Endothelial cell of umbilical vein (primary cell): ENCODE measurements around the gene NOXA1. TPM values are rescaled to one million over a fixed set of nuclear protein-coding genes. Genes with fewer than 3 reads are reported as not detected.

Experiments
- BruUV-seq: library from RNA; stranded (reverse); fragments of 400-500 nt; replicated peaks from 2 replicates; lab custom pipeline; 2021; lab: Mats Ljungman, UMichigan
- CTCF ChIA-PET: fragments of 300-600, 350-600 bp; sonication (Branson Sonifier 250); formaldehyde crosslinking; loops from one replicate; lab custom pipeline; 2021; ENCODE audit warnings: antibody characterized with exemption, inconsistent platforms; lab: Charles Lee
- POLR2A ChIA-PET: fragments of 300-600, 350-600 bp; sonication (Branson Sonifier 250); formaldehyde crosslinking; loops from one replicate; lab custom pipeline; 2021; ENCODE audit warnings: antibody characterized with exemption, inconsistent platforms; lab: Charles Lee
- DNase-seq: peaks from one replicate; pipeline ENCODE4 v3.0.0-alpha.2; 2011; ENCODE audit warnings: low read depth, low spot score
- FAIRE-seq: peaks from 2 replicates; lab custom pipeline; 2011; peaks lifted over from hg19 to GRCh38; lab: Jason Lieb, UNC
- H2AFZ ChIP-seq: 2 replicates; pipeline ENCODE4 v1.6.0; 2012; ENCODE audit warnings: low read depth, low read length, control low read depth, inconsistent platforms
- H3K27ac ChIP-seq: 2 replicates; pipeline ENCODE4 v1.5.1; 2011; ENCODE audit warnings: low read depth, mild to moderate bottlenecking, control low read depth, low read length, moderate library complexity; ENCODE audit not compliant: insufficient read depth
- H3K27me3 ChIP-seq, 2 experiments: 2 replicates each; pipeline versions ENCODE4 v1.6.0 to v1.6.1; 2011; ENCODE audit warnings: low read length in 2 of 2, mixed read lengths in 1 of 2; ENCODE audit not compliant: control insufficient read depth in 2 of 2, insufficient read depth in 2 of 2
- H3K36me3 ChIP-seq, 2 experiments: 2 replicates in 1 of 2; 3 replicates in 1 of 2; pipeline ENCODE4 v1.5.1; 2011; ENCODE audit warnings: low read length in 2 of 2, mild to moderate bottlenecking in 1 of 2, moderate library complexity in 1 of 2; ENCODE audit not compliant: control insufficient read depth in 2 of 2, insufficient read depth in 2 of 2; ENCODE audit errors: extremely low read depth in 1 of 2
- H3K4me1 ChIP-seq: 3 replicates; pipeline ENCODE4 v1.5.1; 2011; ENCODE audit warnings: mild to moderate bottlenecking, low read length; ENCODE audit not compliant: control insufficient read depth, insufficient read depth; ENCODE audit errors: extremely low read depth
- H3K4me2 ChIP-seq: 2 replicates; pipeline ENCODE4 v1.6.1; 2011; ENCODE audit warnings: low read length, control low read depth, mixed read lengths; ENCODE audit not compliant: insufficient read depth
- H3K4me3 ChIP-seq, 3 experiments: fragments of 200-600 bp in 1 of 3; sonication (generic), shearing (Covaris generic) in 1 of 3; replicated peaks in 1 of 3; 2 replicates each; pipeline ENCODE4 v1.5.1; 2011 to 2016; ENCODE audit warnings: control low read depth in 3 of 3, low read length in 3 of 3, mild to moderate bottlenecking in 2 of 3, inconsistent platforms in 1 of 3, low read depth in 1 of 3, moderate library complexity in 1 of 3; ENCODE audit not compliant: insufficient read depth in 1 of 3
- H3K79me2 ChIP-seq: 2 replicates; pipeline ENCODE4 v1.6.0; 2012; ENCODE audit warnings: low read length, inconsistent platforms; ENCODE audit not compliant: control insufficient read depth, insufficient read depth
- H3K9ac ChIP-seq: replicated peaks from 2 replicates; pipeline ENCODE3; 2011; ENCODE audit warnings: low read length, control low read depth; ENCODE audit not compliant: insufficient read depth; ENCODE audit errors: extremely low read depth
- H3K9me1 ChIP-seq: replicated peaks from 3 replicates; pipeline ENCODE4 v1.6.0; 2011; ENCODE audit warnings: mild to moderate bottlenecking, low read length; ENCODE audit not compliant: control insufficient read depth, insufficient read depth; ENCODE audit errors: extremely low read depth
- H3K9me3 ChIP-seq: replicated peaks from 2 replicates; pipeline ENCODE4 v1.5.1; 2012; ENCODE audit warnings: low read length, inconsistent platforms; ENCODE audit not compliant: control insufficient read depth, insufficient read depth
- H4K20me1 ChIP-seq: replicated peaks from 2 replicates; pipeline ENCODE3; 2011; ENCODE audit warnings: mild to moderate bottlenecking, low read length; ENCODE audit not compliant: control insufficient read depth, insufficient read depth; ENCODE audit errors: extremely low read depth
- CTCF ChIP-seq, 2 donors: IDR thresholded peaks; 1 replicate in 1 of 2; 2 replicates in 1 of 2; pipeline ENCODE4 v1.5.1; 2011; ENCODE audit warnings: low read length in 2 of 2, mild to moderate bottlenecking in 2 of 2, moderate library complexity in 2 of 2, control low read depth in 1 of 2, inconsistent platforms in 1 of 2, low read depth in 1 of 2; ENCODE audit not compliant: insufficient read depth in 1 of 2; ENCODE audit errors: extremely low read depth in 1 of 2
- EZH2 ChIP-seq: IDR thresholded peaks from 2 replicates; pipeline ENCODE4 v1.6.1; 2012; ENCODE audit warnings: borderline replicate concordance, low read depth, mild to moderate bottlenecking, moderate library complexity, low read length, inconsistent platforms; ENCODE audit not compliant: severe bottlenecking
- GATA2 ChIP-seq: IDR thresholded peaks from 2 replicates; pipeline ENCODE4 v1.7.0; 2011; ENCODE audit warnings: low read depth, mild to moderate bottlenecking, moderate library complexity, mixed read lengths, low read length; ENCODE audit not compliant: insufficient read length, insufficient read depth
- JUN ChIP-seq: IDR thresholded peaks from 2 replicates; pipeline ENCODE4 v1.6.1; 2011; ENCODE audit warnings: borderline replicate concordance, low read depth; ENCODE audit not compliant: insufficient read length, insufficient read depth
- MYC ChIP-seq: IDR thresholded peaks from one replicate; pipeline ENCODE4 v1.6.1; 2011; ENCODE audit warnings: mild to moderate bottlenecking, low read depth, low read length
- POLR2A ChIP-seq: IDR thresholded peaks from 2 replicates; pipeline ENCODE4 v1.6.1; 2012; ENCODE audit warnings: low read depth, mild to moderate bottlenecking, control low read depth, low read length
- dilution Hi-C: fragments of 300-500 bp; cut with MboI; formaldehyde crosslinking; loops from one replicate; pipeline ENCODE4 v1.15.0; 2019; ENCODE audit warnings: low sequenced_read_pairs; ENCODE audit not compliant: extremely low pct_ligation_motif_present
- intact Hi-C: fragments of 100-400 bp; cut with micrococcal nuclease; formaldehyde crosslinking; loops from one replicate; pipeline ENCODE4 v1.10.0; 2022
- polyA plus RNA-seq, 4 experiments: library from polyadenylated mRNA; depleted of rRNA in 3 of 4; stranded (reverse) in 3 of 4; unstranded in 1 of 4; fragments of >200 nt; gene quantifications; 2 replicates each; pipeline versions ENCODE4 v1.2.1 to v1.2.3, GENCODE V29; 2011 to 2012; ENCODE audit warnings: missing spikeins in 1 of 4
- total RNA-seq: library from RNA; stranded (reverse); gene quantifications from 2 replicates; pipeline ENCODE4 v1.2.3, GENCODE V29; 2021
- TF ChIP-seq, protein P1 (sequence below): IDR thresholded peaks from 2 replicates; pipeline ENCODE4 v1.6.1; 2011; ENCODE audit not compliant: insufficient read depth, insufficient read length

NOXA1 gene
- total and polyA plus RNA-seq, 2 donors (not counting 3 experiments of a cell fraction or from before 2014, with no cell fraction given) = 0.40 to 0.91 TPM

DNA sequence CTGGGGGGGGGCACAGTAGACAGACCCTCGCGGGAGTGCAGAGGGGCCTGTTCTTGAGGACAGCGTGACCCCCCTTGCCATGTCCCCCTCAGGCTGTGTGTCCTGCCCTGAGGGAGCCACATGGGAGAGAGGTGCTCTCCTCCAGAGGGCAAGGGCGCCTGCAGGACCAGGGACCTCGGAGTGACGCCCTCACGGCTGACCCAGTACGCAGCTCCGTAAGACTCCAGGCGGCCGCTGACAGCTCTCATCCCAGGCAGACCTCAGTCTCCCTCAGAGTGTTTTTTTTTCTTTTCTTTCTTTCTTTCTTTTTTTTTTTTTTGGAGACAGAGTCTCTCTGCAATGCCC is 27.6 kb upstream of the NOXA1 start:
- CTCF ChIA-PET = interaction anchor here (0.6 to 1.0 kb wide), 2 partner anchors 8 to 13 kb away, joined by 3 to 4 read pairs; no protein-coding TSS in a partner anchor
- no peak for FAIRE-seq

GRCh38 chr9:137396227-137396626 is 27.0 kb upstream of the NOXA1 start:
- H3K27ac ChIP-seq = no peak overlapping the region
- DNase-seq (no peak), FAIRE-seq (no peak)
- H3K4me3 ChIP-seq = no peak overlapping the region
- no peak overlapping the region for H3K9ac ChIP-seq
- peaks cover 0 to 4% of the 10 kb centered on the region in 2 experiments for H3K36me3 ChIP-seq
- no TSS peak for BruUV-seq
- H3K9me3 ChIP-seq = no peaks in the 10 kb centered on the region
- ChIA-PET POLR2A (no interaction called here), CTCF (interaction anchor here (1.0 kb wide), 1 partner anchor 9 kb away, joined by 4 read pairs; no protein-coding TSS in a partner anchor)
- intact Hi-C loops = no loop called here
- H3K4me1 ChIP-seq = no peaks in the 10 kb centered on the region
- no peaks in the 10 kb centered on the region for H3K27me3 ChIP-seq
- H2AFZ ChIP-seq = no peak overlapping the region
- H3K9me1 ChIP-seq = no peaks in the 10 kb centered on the region
- H3K4me2 ChIP-seq = no peak overlapping the region
- no peaks in the 10 kb centered on the region for H4K20me1 ChIP-seq
- no peaks in the 10 kb centered on the region for H3K79me2 ChIP-seq
- dilution Hi-C loops = no loop called here
- TF ChIP-seq JUN (no peak), POLR2A (no peak), GATA2 (no peak), CTCF (IDR thresholded peaks at IDR 0.05; ENCODE audit: extremely low read depth in 1 of 2, insufficient read depth in 1 of 2, low read depth in 1 of 2, low read length in 2 of 2) (no peak), EZH2 (no peak), MYC (no peak)
- TF ChIP-seq, protein P1, sequence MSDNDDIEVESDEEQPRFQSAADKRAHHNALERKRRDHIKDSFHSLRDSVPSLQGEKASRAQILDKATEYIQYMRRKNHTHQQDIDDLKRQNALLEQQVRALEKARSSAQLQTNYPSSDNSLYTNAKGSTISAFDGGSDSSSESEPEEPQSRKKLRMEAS = no peak

More for the DNA sequence above, 27.6 kb upstream of the NOXA1 start:
- Histone ChIP-seq H3K9ac (no peak overlapping the region), H3K9me1 (no peaks in the 10 kb centered on the region), H3K36me3 (peaks cover 0 to 4% of the 10 kb centered on the region in 2 experiments), H3K27ac (no peak overlapping the region), H3K9me3 (no peaks in the 10 kb centered on the region), H3K27me3 (no peaks in the 10 kb centered on the region), H3K79me2 (no peaks in the 10 kb centered on the region), H3K4me2 (no peak overlapping the region), H3K4me3 (no peak overlapping the region), H2AFZ (no peak overlapping the region), H3K4me1 (no peaks in the 10 kb centered on the region), H4K20me1 (no peaks in the 10 kb centered on the region)
- dilution Hi-C loops (no loop called here), intact Hi-C loops (no loop called here)
- POLR2A ChIA-PET = no interaction called here
- no TSS peak for BruUV-seq
- TF ChIP-seq EZH2 = no peak
- DNase-seq = no peak
